ENCODE data around the gene DUSP22. TPM values are rescaled to one million over a fixed set of nuclear protein-coding genes. Genes with fewer than 3 reads are reported as not detected.

Gene DUSP22
- total and polyA plus RNA-seq, 2 of the 8 experiments (the other 6 are each of a cell fraction or from before 2014, with no cell fraction given) = 15.5 to 32.4 TPM

DNA sequence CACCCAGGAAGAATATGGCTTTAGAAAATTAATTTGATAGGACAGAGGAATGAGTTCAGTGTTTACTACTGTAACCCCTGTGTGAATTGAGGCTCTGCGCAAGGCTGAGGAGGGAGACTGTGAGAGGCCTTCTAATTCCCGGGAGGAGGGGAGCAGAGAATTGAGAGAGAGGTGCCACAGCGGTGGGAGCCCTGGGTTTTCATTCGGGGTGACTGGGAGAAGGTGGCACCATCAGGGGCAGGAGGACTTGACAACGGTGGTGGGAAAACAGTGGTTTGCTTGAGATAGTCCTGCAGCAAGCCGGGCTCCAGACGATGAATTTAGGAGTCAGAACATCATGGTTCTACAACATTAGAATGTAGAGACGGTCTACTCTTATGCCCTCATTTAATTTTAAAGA, 9.2 kb downstream of the DUSP22 start (continued):
- TF ChIP-seq SAP30 (IDR thresholded peaks at IDR 0.05; ENCODE audit: insufficient read depth, insufficient replicate concordance, low read length) (no peak), USF2 (IDR thresholded peaks at IDR 0.05; ENCODE audit: low read length) (no peak), RXRA (IDR thresholded peaks at IDR 0.05; ENCODE audit: insufficient read depth, low read depth, low read length) (no peak), RBBP5 (IDR thresholded peaks at IDR 0.05; ENCODE audit: borderline replicate concordance, low read depth, low read length) (no peak), CBX8 (IDR thresholded peaks at IDR 0.05; ENCODE audit: borderline replicate concordance, low read depth, low read length) (no peak), KDM1A (IDR thresholded peaks at IDR 0.05; ENCODE audit: borderline replicate concordance, low read length) (no peak), EGR1 (IDR thresholded peaks at IDR 0.05; ENCODE audit: borderline replicate concordance, low read depth, low read length) (no peak)
